Activated naive CD8-positive, alpha-beta T cell treated with anti-CD3 and anti-CD28 coated beads, Interleukin-2, amount 50 U/mL, for 16 hours (primary cell): ENCODE data around the gene SELPLG.

Source experiments
- DNase-seq: peaks from one replicate; pipeline ENCODE4 v3.0.0-alpha.2; 2020; ENCODE audit warnings: low read depth, low spot score

SELPLG gene

DNA sequence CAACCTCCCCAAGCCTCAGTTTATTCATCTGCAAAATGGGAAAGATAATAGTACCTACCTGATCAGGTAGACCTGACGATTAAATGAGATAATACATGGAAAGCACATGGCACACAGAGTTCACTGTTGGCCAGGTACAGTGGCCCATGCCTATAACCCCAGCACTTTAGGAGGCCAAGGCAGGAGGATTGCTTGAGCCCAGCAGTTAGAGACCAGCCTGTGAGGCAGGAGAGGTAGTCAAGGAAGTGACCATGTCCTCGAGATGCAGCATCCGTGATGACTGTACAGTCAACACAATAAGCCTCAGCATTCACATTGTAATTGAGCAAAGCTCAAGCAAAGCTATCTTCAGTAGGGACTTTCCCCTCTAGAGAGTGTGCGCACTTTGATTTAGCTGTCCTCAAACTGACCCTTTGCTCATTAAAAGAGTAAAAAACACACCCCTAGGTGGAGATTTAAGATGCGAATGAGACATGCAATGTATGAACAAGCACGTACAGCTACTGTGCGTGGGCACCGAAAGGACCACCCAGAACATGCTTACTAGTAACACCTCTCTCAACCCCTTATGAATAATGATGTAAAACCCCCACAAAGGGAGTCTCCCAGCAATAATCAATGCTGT lies 61.4 kb downstream of the SELPLG start:
- no peak for DNase-seq
